Endodermal cell (in vitro differentiated cells): ENCODE measurements around the gene MRPL12. TPM values are rescaled to one million over a fixed set of nuclear protein-coding genes. Genes with fewer than 3 reads are reported as not detected.

Experiments
- DNase-seq: peaks from one replicate; pipeline ENCODE4 v3.0.0-alpha.2; 2017
- H3K27ac ChIP-seq: 2 replicates; pipeline ENCODE4 v1.5.1; 2013; ENCODE audit warnings: mild to moderate bottlenecking, low read depth, low read length, moderate library complexity
- H3K27me3 ChIP-seq: 2 replicates; pipeline ENCODE4 v1.6.1; 2013; ENCODE audit warnings: mild to moderate bottlenecking, low read length, moderate library complexity; ENCODE audit not compliant: insufficient read depth, control insufficient read depth, poor library complexity, severe bottlenecking
- H3K36me3 ChIP-seq: 2 replicates; pipeline ENCODE4 v1.7.0; 2013; ENCODE audit warnings: mild to moderate bottlenecking, low read length, moderate library complexity; ENCODE audit not compliant: control insufficient read depth, insufficient read depth
- H3K4me1 ChIP-seq: one replicate; pipeline ENCODE4 v1.7.0; 2013; ENCODE audit warnings: low read length; ENCODE audit not compliant: control insufficient read depth, insufficient read depth
- H3K4me3 ChIP-seq: 2 replicates; pipeline ENCODE4 v1.5.1; 2013; ENCODE audit warnings: mild to moderate bottlenecking, low read length, moderate library complexity
- H3K9ac ChIP-seq: 2 replicates; pipeline ENCODE4 v1.6.1; 2013; ENCODE audit warnings: mild to moderate bottlenecking, low read length, moderate library complexity; ENCODE audit not compliant: poor library complexity, severe bottlenecking; ENCODE audit errors: extremely low read depth
- H3K9me3 ChIP-seq: 2 replicates; pipeline ENCODE4 v1.6.1; 2013; ENCODE audit warnings: mild to moderate bottlenecking, low read length, moderate library complexity; ENCODE audit not compliant: control insufficient read depth
- H3K27ac Mint-ChIP-seq: 2 replicates; pipeline ENCODE4 v1.8.0; 2020; ENCODE audit warnings: mixed read lengths
- H3K27me3 Mint-ChIP-seq: 2 replicates; pipeline ENCODE4 v1.8.0; 2021; ENCODE audit warnings: mild to moderate bottlenecking, mixed read lengths; ENCODE audit not compliant: insufficient read depth
- H3K36me3 Mint-ChIP-seq: 2 replicates; pipeline ENCODE4 v1.8.0; 2020; ENCODE audit warnings: low read depth, mixed read lengths
- H3K4me1 Mint-ChIP-seq: 2 replicates; pipeline ENCODE4 v1.8.0; 2020; ENCODE audit warnings: mixed read lengths
- H3K4me3 Mint-ChIP-seq: 2 replicates; pipeline ENCODE4 v1.8.0; 2020; ENCODE audit warnings: mild to moderate bottlenecking, moderate library complexity, mixed read lengths
- H3K9me3 Mint-ChIP-seq: 2 replicates; pipeline ENCODE4 v1.8.0; 2020; ENCODE audit warnings: mild to moderate bottlenecking, mixed read lengths
- WGBS, 2 experiments: methylation state at CpG; one replicate each; pipeline versions ENCODE4 v1.1.5 to v1.1.7; 2013; ENCODE audit warnings: missing lambda C conversion rate in 2 of 2, mixed read lengths in 1 of 2; ENCODE audit not compliant: insufficient coverage in 1 of 2, insufficient read length in 1 of 2; 5-methylcytosine and 5-hydroxymethylcytosine counted together
- total RNA-seq, 2 donors: library from RNA; stranded (reverse); fragmentation: NEBNext Ultra II Directional in 1 of 2; extraction: Animal tissue kit (Norgen Biotek cat#: 25700) in 1 of 2; gene quantifications; 2 replicates in 1 of 2; 3 replicates in 1 of 2; pipeline ENCODE4 v1.2.1, GENCODE V29; 2021
- TF ChIP-seq, protein P1 (sequence below): fragments of 200-600 bp; sonication (generic); conservative IDR thresholded peaks from 2 replicates; pipeline ENCODE4 v1.5.0; 2021; ENCODE audit warnings: antibody characterized with exemption, mild to moderate bottlenecking

The MRPL12 gene
- total RNA-seq, 2 donors from 2014 or later = 99.4 to 105 TPM

DNA sequence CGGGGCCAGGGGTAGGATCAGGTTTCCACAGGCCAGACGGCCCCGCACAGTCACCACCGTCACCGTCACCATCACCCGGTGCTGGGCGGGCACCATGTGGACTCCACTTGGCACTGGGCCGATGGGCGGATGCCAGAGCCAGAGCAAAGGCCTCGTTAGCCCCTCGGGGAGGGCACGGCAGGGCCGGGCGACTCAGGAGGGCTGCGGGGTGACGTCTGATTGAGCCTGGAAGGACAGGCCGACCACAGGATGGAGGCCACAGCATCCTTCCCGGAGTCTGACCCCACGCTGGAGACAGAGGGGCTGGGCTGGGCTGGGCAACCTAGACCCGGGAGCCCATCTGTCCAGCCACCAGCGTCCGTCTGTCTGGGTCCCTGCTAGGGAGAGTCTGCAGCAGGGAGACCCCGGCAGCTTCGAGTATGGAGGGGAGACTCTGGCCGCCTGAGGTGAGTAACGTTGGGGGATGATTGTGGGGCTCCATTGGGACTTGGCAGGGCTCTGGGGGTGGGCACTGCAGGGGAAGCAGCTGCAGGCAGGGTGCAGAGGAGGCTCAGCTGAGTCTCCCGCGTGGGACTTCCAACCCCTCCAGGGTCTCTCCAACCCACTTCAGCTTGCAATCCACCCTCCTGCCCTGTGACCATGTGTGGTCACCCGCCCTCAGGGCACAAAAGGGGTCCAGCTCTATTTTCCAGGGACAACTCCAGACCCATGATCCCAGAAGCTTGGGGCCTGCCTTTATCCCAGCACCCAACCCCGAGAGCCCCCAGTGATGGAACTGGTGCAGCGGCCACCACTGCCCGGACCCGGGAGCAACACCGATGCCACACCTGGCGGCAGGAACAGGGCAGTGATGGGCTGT is 31.5 kb downstream of the MRPL12 start:
- H3K27me3 Mint-ChIP-seq = peaks cover 7% of the 10 kb centered on the region
- TF ChIP-seq, protein P1, sequence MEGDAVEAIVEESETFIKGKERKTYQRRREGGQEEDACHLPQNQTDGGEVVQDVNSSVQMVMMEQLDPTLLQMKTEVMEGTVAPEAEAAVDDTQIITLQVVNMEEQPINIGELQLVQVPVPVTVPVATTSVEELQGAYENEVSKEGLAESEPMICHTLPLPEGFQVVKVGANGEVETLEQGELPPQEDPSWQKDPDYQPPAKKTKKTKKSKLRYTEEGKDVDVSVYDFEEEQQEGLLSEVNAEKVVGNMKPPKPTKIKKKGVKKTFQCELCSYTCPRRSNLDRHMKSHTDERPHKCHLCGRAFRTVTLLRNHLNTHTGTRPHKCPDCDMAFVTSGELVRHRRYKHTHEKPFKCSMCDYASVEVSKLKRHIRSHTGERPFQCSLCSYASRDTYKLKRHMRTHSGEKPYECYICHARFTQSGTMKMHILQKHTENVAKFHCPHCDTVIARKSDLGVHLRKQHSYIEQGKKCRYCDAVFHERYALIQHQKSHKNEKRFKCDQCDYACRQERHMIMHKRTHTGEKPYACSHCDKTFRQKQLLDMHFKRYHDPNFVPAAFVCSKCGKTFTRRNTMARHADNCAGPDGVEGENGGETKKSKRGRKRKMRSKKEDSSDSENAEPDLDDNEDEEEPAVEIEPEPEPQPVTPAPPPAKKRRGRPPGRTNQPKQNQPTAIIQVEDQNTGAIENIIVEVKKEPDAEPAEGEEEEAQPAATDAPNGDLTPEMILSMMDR = no peak
- no peaks in the 10 kb centered on the region for H3K36me3 Mint-ChIP-seq
- peaks cover 8% of the 10 kb centered on the region for H3K27me3 ChIP-seq
- H3K27ac ChIP-seq = no peak overlapping the region
- H3K4me3 Mint-ChIP-seq = no peak overlapping the region
- no peaks in the 10 kb centered on the region for H3K4me1 ChIP-seq
- WGBS, 2 experiments = 87 to 93% methylated on average over 21 to 35 of the region's 35 CpGs
- H3K36me3 ChIP-seq = no peaks in the 10 kb centered on the region
- no peaks in the 10 kb centered on the region for H3K9me3 ChIP-seq
- no peak overlapping the region for H3K4me3 ChIP-seq
- H3K9ac ChIP-seq = no peak overlapping the region
- peaks cover 2% of the 10 kb centered on the region for H3K4me1 Mint-ChIP-seq
- peak; percentile 55 for DNase-seq
- no peaks in the 10 kb centered on the region for H3K9me3 Mint-ChIP-seq
- no peak overlapping the region for H3K27ac Mint-ChIP-seq

DNA sequence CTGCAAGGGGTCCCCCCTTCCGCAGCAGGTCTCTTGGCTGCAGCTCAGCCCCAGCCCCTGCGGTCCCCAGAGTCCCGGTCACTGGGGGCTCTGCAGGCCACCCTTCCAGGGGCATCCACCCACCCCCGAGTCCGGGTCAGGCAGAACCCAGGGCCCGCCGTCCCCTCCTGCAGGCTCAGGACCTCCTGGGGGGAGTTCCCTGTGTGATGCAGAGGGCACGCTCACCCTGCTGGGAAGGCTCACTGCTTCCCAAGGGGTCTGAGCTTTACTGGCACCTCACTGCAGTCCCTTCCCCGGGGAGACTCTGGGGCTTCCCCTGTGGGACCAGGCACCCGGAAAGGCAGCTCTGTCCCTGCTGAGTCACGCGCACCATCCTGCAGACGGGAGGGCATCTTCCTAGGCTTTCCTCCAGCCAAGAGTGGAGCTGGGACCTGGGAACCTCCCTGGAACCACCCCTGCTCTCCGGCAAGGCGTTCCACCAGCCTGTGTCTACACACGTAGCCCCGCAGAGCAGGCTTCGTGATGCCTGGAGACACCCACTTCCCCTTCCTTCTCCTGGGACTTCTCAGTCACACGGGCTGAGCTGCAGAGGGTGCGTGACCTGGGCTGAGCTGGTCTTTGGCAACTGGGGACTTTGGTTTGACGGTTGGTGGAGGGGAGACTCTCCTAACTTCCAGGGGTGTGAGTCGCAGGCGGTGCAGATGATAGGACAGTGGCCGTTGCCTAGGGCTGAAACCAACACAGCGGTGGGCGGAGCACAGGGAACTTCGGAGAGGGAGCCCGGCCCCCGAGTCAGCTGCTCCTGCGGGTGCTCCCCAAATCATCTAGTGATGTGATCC is 32.3 kb downstream of the MRPL12 start:
- Histone ChIP-seq H3K4me3 (no peak overlapping the region), H3K36me3 (no peaks in the 10 kb centered on the region), H3K9me3 (no peaks in the 10 kb centered on the region), H3K27ac (no peak overlapping the region), H3K9ac (no peak overlapping the region), H3K4me1 (no peaks in the 10 kb centered on the region), H3K27me3 (peaks cover 8% of the 10 kb centered on the region)
- DNase-seq = peak; percentile 73
- H3K36me3 Mint-ChIP-seq = no peaks in the 10 kb centered on the region
- WGBS, 2 experiments = 79 to 81% methylated on average over 17 to 30 of the region's 30 CpGs
- H3K27ac Mint-ChIP-seq = no peak overlapping the region
- H3K4me3 Mint-ChIP-seq = no peak overlapping the region
- peaks cover 2% of the 10 kb centered on the region for H3K4me1 Mint-ChIP-seq
- H3K27me3 Mint-ChIP-seq = peaks cover 7% of the 10 kb centered on the region
- H3K9me3 Mint-ChIP-seq = no peaks in the 10 kb centered on the region
- TF ChIP-seq, protein P1 = no peak

DNA sequence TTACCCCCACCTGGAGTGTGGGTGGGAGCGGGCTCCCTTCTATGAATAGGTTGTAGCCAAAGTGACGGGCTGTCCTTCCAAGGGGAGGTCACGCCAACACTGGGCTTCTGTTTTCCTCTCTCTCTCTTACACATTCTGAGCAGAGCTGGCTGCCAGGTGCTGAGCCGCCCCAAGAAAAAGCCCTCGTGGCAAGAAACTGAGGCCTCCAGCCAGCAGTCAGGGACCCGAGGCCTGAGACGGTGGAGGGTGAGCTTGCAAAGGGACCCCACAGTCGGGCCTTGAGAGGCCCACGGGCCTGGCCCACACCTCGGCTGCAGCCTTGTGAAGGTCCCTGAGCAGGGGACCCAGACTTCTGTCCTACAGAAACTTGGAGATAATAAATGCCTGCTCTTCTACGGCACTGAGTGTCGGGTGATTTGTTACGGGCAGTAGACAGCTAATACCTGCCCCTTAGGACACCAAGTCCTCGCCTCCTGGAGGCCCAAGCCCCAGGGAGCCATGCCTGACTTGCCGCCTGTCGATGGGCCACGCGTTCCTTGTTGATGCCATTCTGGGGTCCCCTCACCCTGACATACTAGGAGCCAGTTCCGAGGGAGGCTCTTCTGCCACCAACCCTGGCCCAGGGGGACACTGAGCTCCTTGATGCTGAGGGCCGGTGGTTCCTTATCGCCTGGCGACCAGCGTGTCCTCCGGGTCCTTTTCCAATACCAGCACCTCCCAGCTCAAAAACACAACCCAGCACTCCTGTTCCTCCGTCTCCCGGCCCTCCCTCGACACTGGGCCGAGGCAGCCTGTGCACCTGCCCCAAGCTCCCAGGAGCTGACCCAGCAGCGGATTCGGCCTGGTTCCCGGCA is 35.0 kb downstream of the MRPL12 start:
- no peaks in the 10 kb centered on the region for H3K9me3 ChIP-seq
- peaks cover 7% of the 10 kb centered on the region for H3K27me3 Mint-ChIP-seq
- no peak overlapping the region for H3K27ac Mint-ChIP-seq
- no peak overlapping the region for H3K9ac ChIP-seq
- no peak overlapping the region for H3K4me3 Mint-ChIP-seq
- H3K4me1 ChIP-seq = no peaks in the 10 kb centered on the region
- H3K36me3 ChIP-seq = no peaks in the 10 kb centered on the region
- TF ChIP-seq, protein P1 = no peak
- 93 to 96% methylated on average over 15 to 31 of the region's 31 CpGs for WGBS, 2 experiments
- H3K9me3 Mint-ChIP-seq = no peaks in the 10 kb centered on the region
- no peaks in the 10 kb centered on the region for H3K36me3 Mint-ChIP-seq
- no peak for DNase-seq
- peaks cover 2% of the 10 kb centered on the region for H3K4me1 Mint-ChIP-seq
- no peak overlapping the region for H3K4me3 ChIP-seq
- H3K27ac ChIP-seq = no peak overlapping the region
- H3K27me3 ChIP-seq = peaks cover 5% of the 10 kb centered on the region
